Smooth muscle cell of the brain vasculature (primary cell): ENCODE measurements around the gene KCNH1.
A peak's percentile ranks its signal among the peaks of the same experiment; 100 is the strongest.
"Not testable (repeated sequence)": the region's sequence is repeated elsewhere in the genome, so short reads cannot be mapped to it uniquely, and the experiment has no call there.

Source experiments
- DNase-seq: peaks from one replicate; pipeline ENCODE4 v3.0.0-alpha.2; 2012; ENCODE audit warnings: low read depth, low spot score

Gene KCNH1

GRCh38 chr1:211095381-211095780, 38.6 kb downstream of the KCNH1 start:
- DNase-seq, result no peak

GRCh38 chr1:211092955-211093354, 41.0 kb downstream of the KCNH1 start:
- DNase-seq, result no peak

- DNase-seq, result no peak
Observed at GRCh38 chr1:211091867-211092266, 42.1 kb downstream of the KCNH1 start.

- DNase-seq, result no peak
Observed at GRCh38 chr1:211089536-211089935, 44.4 kb downstream of the KCNH1 start.

GRCh38 chr1:211088156-211088555, 45.8 kb downstream of the KCNH1 start:
- no peak for DNase-seq

- no peak for DNase-seq
Observed at GRCh38 chr1:211082824-211083223, 51.1 kb downstream of the KCNH1 start.

GRCh38 chr1:211081447-211081846, 52.5 kb downstream of the KCNH1 start:
- DNase-seq, result not testable (repeated sequence)

- no peak for DNase-seq
Observed at GRCh38 chr1:211068976-211069375, 65.0 kb downstream of the KCNH1 start.

- no peak for DNase-seq
Observed at GRCh38 chr1:211066781-211067384, 67.1 kb downstream of the KCNH1 start.

GRCh38 chr1:211041838-211042237, 92.1 kb downstream of the KCNH1 start:
- not testable (repeated sequence) for DNase-seq

- peak; percentile 79 for DNase-seq
Observed at GRCh38 chr1:211037095-211037494, 96.9 kb downstream of the KCNH1 start.

GRCh38 chr1:211036381-211037060, 97.4 kb downstream of the KCNH1 start:
- DNase-seq, result peak; percentile 3

GRCh38 chr1:211035821-211036380, 98.0 kb downstream of the KCNH1 start:
- no peak for DNase-seq

- DNase-seq, result no peak
Observed at GRCh38 chr1:211033921-211034525, 99.9 kb downstream of the KCNH1 start.

- DNase-seq, result no peak
Observed at GRCh38 chr1:211024901-211025300, 109.0 kb downstream of the KCNH1 start.

- DNase-seq, result no peak
Observed at GRCh38 chr1:211019266-211019665, 114.7 kb downstream of the KCNH1 start.

GRCh38 chr1:211018690-211019089, 115.3 kb downstream of the KCNH1 start:
- no peak for DNase-seq

- no peak for DNase-seq
Observed at GRCh38 chr1:211017075-211017718, 116.8 kb downstream of the KCNH1 start.

GRCh38 chr1:211014275-211014674, 119.7 kb downstream of the KCNH1 start:
- no peak for DNase-seq

- no peak for DNase-seq
Observed at GRCh38 chr1:211013346-211014240, 120.4 kb downstream of the KCNH1 start.

- not testable (repeated sequence) for DNase-seq
Observed at GRCh38 chr1:211011128-211011527, 122.8 kb downstream of the KCNH1 start.
